Endothelial cell of umbilical vein (primary cell): ENCODE results near the gene DCTD. TPM values are rescaled to one million over a fixed set of nuclear protein-coding genes. Genes with fewer than 3 reads are reported as not detected.

Experiments used
- BruUV-seq: library from RNA; stranded (reverse); fragments of 400-500 nt; replicated peaks from 2 replicates; lab custom pipeline; 2021; lab: Mats Ljungman, UMichigan
- CTCF ChIA-PET: fragments of 300-600, 350-600 bp; sonication (Branson Sonifier 250); formaldehyde crosslinking; loops from one replicate; lab custom pipeline; 2021; ENCODE audit warnings: antibody characterized with exemption, inconsistent platforms; lab: Charles Lee
- POLR2A ChIA-PET: fragments of 300-600, 350-600 bp; sonication (Branson Sonifier 250); formaldehyde crosslinking; loops from one replicate; lab custom pipeline; 2021; ENCODE audit warnings: antibody characterized with exemption, inconsistent platforms; lab: Charles Lee
- DNase-seq: peaks from one replicate; pipeline ENCODE4 v3.0.0-alpha.2; 2011; ENCODE audit warnings: low read depth, low spot score
- FAIRE-seq: peaks from 2 replicates; lab custom pipeline; 2011; peaks lifted over from hg19 to GRCh38; lab: Jason Lieb, UNC
- H2AFZ ChIP-seq: 2 replicates; pipeline ENCODE4 v1.6.0; 2012; ENCODE audit warnings: low read depth, low read length, control low read depth, inconsistent platforms
- H3K27ac ChIP-seq: 2 replicates; pipeline ENCODE4 v1.5.1; 2011; ENCODE audit warnings: low read depth, mild to moderate bottlenecking, control low read depth, low read length, moderate library complexity; ENCODE audit not compliant: insufficient read depth
- H3K27me3 ChIP-seq, 2 experiments: 2 replicates each; pipeline versions ENCODE4 v1.6.0 to v1.6.1; 2011; ENCODE audit warnings: low read length in 2 of 2, mixed read lengths in 1 of 2; ENCODE audit not compliant: control insufficient read depth in 2 of 2, insufficient read depth in 2 of 2
- H3K36me3 ChIP-seq, 2 experiments: 2 replicates in 1 of 2; 3 replicates in 1 of 2; pipeline ENCODE4 v1.5.1; 2011; ENCODE audit warnings: low read length in 2 of 2, mild to moderate bottlenecking in 1 of 2, moderate library complexity in 1 of 2; ENCODE audit not compliant: control insufficient read depth in 2 of 2, insufficient read depth in 2 of 2; ENCODE audit errors: extremely low read depth in 1 of 2
- H3K4me1 ChIP-seq: 3 replicates; pipeline ENCODE4 v1.5.1; 2011; ENCODE audit warnings: mild to moderate bottlenecking, low read length; ENCODE audit not compliant: control insufficient read depth, insufficient read depth; ENCODE audit errors: extremely low read depth
- H3K4me2 ChIP-seq: 2 replicates; pipeline ENCODE4 v1.6.1; 2011; ENCODE audit warnings: low read length, control low read depth, mixed read lengths; ENCODE audit not compliant: insufficient read depth
- H3K4me3 ChIP-seq, 3 experiments: fragments of 200-600 bp in 1 of 3; sonication (generic), shearing (Covaris generic) in 1 of 3; replicated peaks in 1 of 3; 2 replicates each; pipeline ENCODE4 v1.5.1; 2011 to 2016; ENCODE audit warnings: control low read depth in 3 of 3, low read length in 3 of 3, mild to moderate bottlenecking in 2 of 3, inconsistent platforms in 1 of 3, low read depth in 1 of 3, moderate library complexity in 1 of 3; ENCODE audit not compliant: insufficient read depth in 1 of 3
- H3K79me2 ChIP-seq: 2 replicates; pipeline ENCODE4 v1.6.0; 2012; ENCODE audit warnings: low read length, inconsistent platforms; ENCODE audit not compliant: control insufficient read depth, insufficient read depth
- H3K9ac ChIP-seq: replicated peaks from 2 replicates; pipeline ENCODE3; 2011; ENCODE audit warnings: low read length, control low read depth; ENCODE audit not compliant: insufficient read depth; ENCODE audit errors: extremely low read depth
- H3K9me1 ChIP-seq: replicated peaks from 3 replicates; pipeline ENCODE4 v1.6.0; 2011; ENCODE audit warnings: mild to moderate bottlenecking, low read length; ENCODE audit not compliant: control insufficient read depth, insufficient read depth; ENCODE audit errors: extremely low read depth
- H3K9me3 ChIP-seq: replicated peaks from 2 replicates; pipeline ENCODE4 v1.5.1; 2012; ENCODE audit warnings: low read length, inconsistent platforms; ENCODE audit not compliant: control insufficient read depth, insufficient read depth
- H4K20me1 ChIP-seq: replicated peaks from 2 replicates; pipeline ENCODE3; 2011; ENCODE audit warnings: mild to moderate bottlenecking, low read length; ENCODE audit not compliant: control insufficient read depth, insufficient read depth; ENCODE audit errors: extremely low read depth
- CTCF ChIP-seq, 2 donors: IDR thresholded peaks; 1 replicate in 1 of 2; 2 replicates in 1 of 2; pipeline ENCODE4 v1.5.1; 2011; ENCODE audit warnings: low read length in 2 of 2, mild to moderate bottlenecking in 2 of 2, moderate library complexity in 2 of 2, control low read depth in 1 of 2, inconsistent platforms in 1 of 2, low read depth in 1 of 2; ENCODE audit not compliant: insufficient read depth in 1 of 2; ENCODE audit errors: extremely low read depth in 1 of 2
- EZH2 ChIP-seq: IDR thresholded peaks from 2 replicates; pipeline ENCODE4 v1.6.1; 2012; ENCODE audit warnings: borderline replicate concordance, low read depth, mild to moderate bottlenecking, moderate library complexity, low read length, inconsistent platforms; ENCODE audit not compliant: severe bottlenecking
- FOS ChIP-seq: IDR thresholded peaks from 2 replicates; pipeline ENCODE4 v1.6.1; 2011; ENCODE audit warnings: mild to moderate bottlenecking, low read length, moderate library complexity, borderline replicate concordance; ENCODE audit not compliant: insufficient read depth
- GATA2 ChIP-seq: IDR thresholded peaks from 2 replicates; pipeline ENCODE4 v1.7.0; 2011; ENCODE audit warnings: low read depth, mild to moderate bottlenecking, moderate library complexity, mixed read lengths, low read length; ENCODE audit not compliant: insufficient read length, insufficient read depth
- JUN ChIP-seq: IDR thresholded peaks from 2 replicates; pipeline ENCODE4 v1.6.1; 2011; ENCODE audit warnings: borderline replicate concordance, low read depth; ENCODE audit not compliant: insufficient read length, insufficient read depth
- MYC ChIP-seq: IDR thresholded peaks from one replicate; pipeline ENCODE4 v1.6.1; 2011; ENCODE audit warnings: mild to moderate bottlenecking, low read depth, low read length
- POLR2A ChIP-seq: IDR thresholded peaks from 2 replicates; pipeline ENCODE4 v1.6.1; 2012; ENCODE audit warnings: low read depth, mild to moderate bottlenecking, control low read depth, low read length
- POLR2AphosphoS5 ChIP-seq: IDR thresholded peaks from 2 replicates; pipeline ENCODE4 v1.6.1; 2012; ENCODE audit warnings: low read depth, mild to moderate bottlenecking, control low read depth, low read length, moderate library complexity; ENCODE audit not compliant: insufficient read depth
- dilution Hi-C: fragments of 300-500 bp; cut with MboI; formaldehyde crosslinking; loops from one replicate; pipeline ENCODE4 v1.15.0; 2019; ENCODE audit warnings: low sequenced_read_pairs; ENCODE audit not compliant: extremely low pct_ligation_motif_present
- intact Hi-C: fragments of 100-400 bp; cut with micrococcal nuclease; formaldehyde crosslinking; loops from one replicate; pipeline ENCODE4 v1.10.0; 2022
- polyA plus RNA-seq, 4 experiments: library from polyadenylated mRNA; depleted of rRNA in 3 of 4; stranded (reverse) in 3 of 4; unstranded in 1 of 4; fragments of >200 nt; gene quantifications; 2 replicates each; pipeline versions ENCODE4 v1.2.1 to v1.2.3, GENCODE V29; 2011 to 2012; ENCODE audit warnings: missing spikeins in 1 of 4
- total RNA-seq: library from RNA; stranded (reverse); gene quantifications from 2 replicates; pipeline ENCODE4 v1.2.3, GENCODE V29; 2021
- TF ChIP-seq, protein P1 (sequence below): IDR thresholded peaks from 2 replicates; pipeline ENCODE4 v1.6.1; 2011; ENCODE audit not compliant: insufficient read depth, insufficient read length

DCTD gene
- total and polyA plus RNA-seq, 2 donors (not counting 3 experiments of a cell fraction or from before 2014, with no cell fraction given) = 105 to 111 TPM

DNA sequence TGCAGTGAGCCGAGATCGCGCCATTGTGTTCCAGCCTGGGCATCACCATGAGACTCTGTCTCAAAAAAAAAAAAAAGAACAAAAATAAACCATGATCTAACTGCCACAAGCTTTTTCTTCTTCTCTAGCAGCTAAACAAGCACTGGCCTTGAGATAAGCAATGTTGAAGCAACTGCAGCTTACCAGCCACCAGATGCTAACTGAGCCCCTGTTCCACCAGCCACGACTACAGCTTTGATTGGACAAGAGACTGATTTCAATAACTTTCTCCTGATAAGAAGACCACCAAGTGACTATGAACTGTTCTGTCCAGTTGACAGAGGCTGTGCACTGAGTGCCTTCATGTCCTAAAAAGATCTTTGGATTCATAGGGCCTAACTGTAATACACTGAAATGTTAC lies 58.5 kb downstream of the DCTD start:
- H3K9ac ChIP-seq = no peak overlapping the region
- no peak overlapping the region for H3K4me3 ChIP-seq
- no peaks in the 10 kb centered on the region for H3K27me3 ChIP-seq
- no peaks in the 10 kb centered on the region for H3K9me1 ChIP-seq
- no peak overlapping the region for H3K4me2 ChIP-seq
- TF ChIP-seq POLR2A (no peak), EZH2 (no peak), FOS (no peak), MYC (no peak), CTCF (IDR thresholded peaks at IDR 0.05; ENCODE audit: extremely low read depth in 1 of 2, insufficient read depth in 1 of 2, low read depth in 1 of 2, low read length in 2 of 2) (no peak), GATA2 (no peak), POLR2AphosphoS5 (no peak), JUN (no peak)
- TF ChIP-seq, protein P1, sequence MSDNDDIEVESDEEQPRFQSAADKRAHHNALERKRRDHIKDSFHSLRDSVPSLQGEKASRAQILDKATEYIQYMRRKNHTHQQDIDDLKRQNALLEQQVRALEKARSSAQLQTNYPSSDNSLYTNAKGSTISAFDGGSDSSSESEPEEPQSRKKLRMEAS = no peak
- no peaks in the 10 kb centered on the region for H3K4me1 ChIP-seq
- no peak for FAIRE-seq
- no peaks in the 10 kb centered on the region for H4K20me1 ChIP-seq
- intact Hi-C loops = no loop called here
- no peaks in the 10 kb centered on the region for H3K79me2 ChIP-seq
- no peaks in the 10 kb centered on the region for H3K9me3 ChIP-seq
- CTCF ChIA-PET = no interaction called here
- BruUV-seq = no TSS peak
- H2AFZ ChIP-seq = no peak overlapping the region
- no peak overlapping the region for H3K27ac ChIP-seq
- POLR2A ChIA-PET = no interaction called here
- no peaks in the 10 kb centered on the region for H3K36me3 ChIP-seq
- no peak for DNase-seq
- dilution Hi-C loops = no loop called here
